K562 (cell line): Measurements from ENCODE around the gene MALSU1. TPM values are rescaled to one million over a fixed set of nuclear protein-coding genes. Genes with fewer than 3 reads are reported as not detected.

Source experiments
- BCL6 ChIP-seq: fragments of 250-450 bp; sonication (Bioruptor Pico); IDR thresholded peaks from 2 replicates; pipeline ENCODE4 v1.4.0; 2020
- BRF1 ChIP-seq: IDR thresholded peaks from 3 replicates; pipeline ENCODE4 v1.6.1; 2011; ENCODE audit warnings: borderline replicate concordance, mild to moderate bottlenecking; ENCODE audit not compliant: insufficient read length; ENCODE audit errors: extremely low read depth
- CCAR2 ChIP-seq: fragments of 200-400 bp; formaldehyde crosslinking; IDR thresholded peaks from 2 replicates; pipeline ENCODE4 v1.6.1; 2017; ENCODE audit warnings: mild to moderate bottlenecking, low read depth, low read length
- CHD4 ChIP-seq: fragments of 200-600 bp; sonication (generic); IDR thresholded peaks from 3 replicates; pipeline ENCODE4 v1.6.1; 2012; ENCODE audit warnings: low read depth, mild to moderate bottlenecking, mixed read lengths, low read length, inconsistent platforms; ENCODE audit not compliant: insufficient read depth, insufficient replicate concordance, poor library complexity, severe bottlenecking
- ELF4 ChIP-seq: fragments of 450-650 bp; formaldehyde crosslinking; IDR thresholded peaks from 2 replicates; pipeline ENCODE4 v1.4.0; 2022; ENCODE audit warnings: missing genetic modification characterization
- EP400 ChIP-seq: fragments of 450-650 bp; IDR thresholded peaks from 2 replicates; pipeline ENCODE4 v1.6.1; 2017; ENCODE audit warnings: antibody characterized with exemption, mild to moderate bottlenecking, moderate library complexity
- HDGF ChIP-seq: fragments of 450-650 bp; IDR thresholded peaks from 2 replicates; pipeline ENCODE4 v1.6.1; 2016
- HEY1 ChIP-seq: fragments of 250-450 bp; sonication (Bioruptor Pico); IDR thresholded peaks from 2 replicates; pipeline ENCODE4 v1.5.0; 2020; ENCODE audit warnings: mild to moderate bottlenecking, moderate library complexity, borderline replicate concordance
- KAT8 ChIP-seq: fragments of 450-650 bp; IDR thresholded peaks from 2 replicates; pipeline ENCODE4 v1.6.1; 2016; ENCODE audit warnings: low read depth, mild to moderate bottlenecking
- MTF1 ChIP-seq: fragments of 250-450 bp; sonication (Bioruptor Pico); IDR thresholded peaks from 2 replicates; pipeline ENCODE4 v1.9.0; 2021; ENCODE audit warnings: moderate library complexity, mild to moderate bottlenecking, inconsistent platforms, borderline replicate concordance
- OTX1 ChIP-seq: fragments of 450-650 bp; formaldehyde crosslinking; IDR thresholded peaks from 2 replicates; pipeline ENCODE4 v1.4.0; 2022; ENCODE audit warnings: mild to moderate bottlenecking
- PTTG1 ChIP-seq: fragments of 450-650 bp; IDR thresholded peaks from 2 replicates; pipeline ENCODE4 v1.6.1; 2016; ENCODE audit warnings: low read depth, mild to moderate bottlenecking, missing genetic modification characterization, missing compliant biosample characterization
- SRSF7 ChIP-seq: fragments of 200-400 bp; formaldehyde crosslinking; optimal IDR thresholded peaks from 2 replicates; pipeline ENCODE3; 2017; ENCODE audit warnings: mild to moderate bottlenecking, low read depth, low read length
- TAF1 ChIP-seq: IDR thresholded peaks from 2 replicates; pipeline ENCODE4 v1.6.1; 2011; ENCODE audit warnings: mild to moderate bottlenecking, low read length, moderate library complexity; ENCODE audit not compliant: insufficient read depth, control insufficient read depth, severe bottlenecking; ENCODE audit errors: extremely low read depth
- TEAD1 ChIP-seq, 2 experiments: fragments of 450-650 bp in 1 of 2; sonication (generic) in 1 of 2; formaldehyde crosslinking; IDR thresholded peaks; 2 replicates each; pipeline versions ENCODE4 v1.4.0 to v1.8.0; 2020 to 2022; ENCODE audit warnings: mild to moderate bottlenecking in 2 of 2, missing genetic modification reagents in 1 of 2
- ZNF584 ChIP-seq: fragments of 200-800 bp; sonication (Bioruptor generic); IDR thresholded peaks from 2 replicates; pipeline ENCODE4 v1.6.1; 2016; ENCODE audit warnings: low read depth, mild to moderate bottlenecking, missing genetic modification characterization, missing compliant biosample characterization
- polyA plus RNA-seq, 8 experiments: library from polyadenylated mRNA; depleted of rRNA in 4 of 8; stranded (reverse) in 5 of 8; unstranded in 3 of 8; fragments of >200 nt; fragmentation: Nextera tagmentation in 2 of 8; fragmentation: Illumina TruSeq in 1 of 8; extraction: Ambion mirVana in 2 of 8; extraction: Trizol in 1 of 8; gene quantifications; 2 replicates each; pipeline versions ENCODE4 v1.2.1 to v1.2.3, GENCODE V29; 2011 to 2014; ENCODE audit warnings: inconsistent platforms in 1 of 8, missing spikeins in 1 of 8
- total RNA-seq, 7 experiments: library from RNA; depleted of rRNA in 6 of 7; stranded (reverse); fragments of >200 nt in 6 of 7; fragmentation: Illumina TruSeq in 2 of 7; extraction: Trizol in 2 of 7; gene quantifications; 2 replicates each; pipeline versions ENCODE4 v1.2.1 to v1.2.3, GENCODE V29; 2011 to 2021; ENCODE audit warnings: low replicate concordance in 1 of 7
- TF ChIP-seq, protein P1 (sequence below): sonication (generic); formaldehyde crosslinking; IDR thresholded peaks from 2 replicates; pipeline ENCODE4 v1.8.1; 2023; ENCODE audit warnings: missing genetic modification reagents, mild to moderate bottlenecking, borderline replicate concordance
- TF ChIP-seq, protein P2 (sequence below), 2 experiments: fragments of 450-650 bp; conservative IDR thresholded peaks; 2 replicates each; pipeline ENCODE4 v1.6.1; 2017; ENCODE audit warnings: mild to moderate bottlenecking in 2 of 2, moderate library complexity in 2 of 2
- TF ChIP-seq, protein P3 (sequence below): sonication (generic); formaldehyde crosslinking; IDR thresholded peaks from 2 replicates; pipeline ENCODE4 v1.9.0; 2022; ENCODE audit warnings: mild to moderate bottlenecking, missing genetic modification reagents
- TF ChIP-seq, protein P4 (sequence below): fragments of 450-650 bp; formaldehyde crosslinking; conservative IDR thresholded peaks from 2 replicates; pipeline ENCODE4 v1.4.0; 2022; ENCODE audit warnings: mild to moderate bottlenecking, missing genetic modification characterization

The MALSU1 gene
- total and polyA plus RNA-seq, 9 of the 15 experiments (the other 6 are each of a cell fraction or from before 2014, with no cell fraction given), result 12.3 to 308 (median 81.2) TPM

DNA sequence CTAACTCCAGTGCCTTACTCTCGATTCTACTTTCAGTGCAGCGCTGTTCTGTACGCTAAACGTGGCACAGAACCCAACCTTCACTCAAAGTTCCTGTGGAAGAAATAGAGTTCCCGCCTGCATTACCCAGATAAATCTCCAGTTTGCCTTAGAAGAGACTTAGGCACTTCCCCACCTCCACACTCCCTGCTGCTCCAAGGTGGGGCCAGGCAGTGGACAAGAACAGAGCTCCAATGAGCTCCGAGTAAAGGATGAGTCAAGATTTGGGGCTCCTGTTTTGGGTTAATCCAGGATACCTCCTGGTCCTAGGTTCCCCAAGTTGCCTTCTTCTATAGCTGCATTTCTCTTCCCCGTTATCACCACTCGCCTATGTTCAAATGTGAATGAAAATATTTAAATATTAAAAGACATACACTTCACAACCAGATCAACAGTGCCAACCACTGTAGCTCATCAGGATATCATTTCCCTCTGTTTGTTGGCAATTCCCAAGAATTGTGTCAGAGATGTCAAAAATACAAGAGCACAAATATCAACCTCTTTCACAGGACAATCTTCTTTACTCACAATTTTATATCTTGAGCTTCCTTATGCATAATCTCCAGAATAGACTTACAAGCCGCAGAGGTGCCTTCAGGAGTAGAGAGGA is 48.0 kb downstream of the MALSU1 start (continued):
- no peak for TF ChIP-seq HEY1 (CRISPR knock-in tag)
- TF ChIP-seq ELF4 (CRISPR knock-in tag), result no peak
- no peak for TF ChIP-seq HDGF
- no peak for TF ChIP-seq MTF1 (CRISPR knock-in tag)
- TF ChIP-seq, protein P1, sequence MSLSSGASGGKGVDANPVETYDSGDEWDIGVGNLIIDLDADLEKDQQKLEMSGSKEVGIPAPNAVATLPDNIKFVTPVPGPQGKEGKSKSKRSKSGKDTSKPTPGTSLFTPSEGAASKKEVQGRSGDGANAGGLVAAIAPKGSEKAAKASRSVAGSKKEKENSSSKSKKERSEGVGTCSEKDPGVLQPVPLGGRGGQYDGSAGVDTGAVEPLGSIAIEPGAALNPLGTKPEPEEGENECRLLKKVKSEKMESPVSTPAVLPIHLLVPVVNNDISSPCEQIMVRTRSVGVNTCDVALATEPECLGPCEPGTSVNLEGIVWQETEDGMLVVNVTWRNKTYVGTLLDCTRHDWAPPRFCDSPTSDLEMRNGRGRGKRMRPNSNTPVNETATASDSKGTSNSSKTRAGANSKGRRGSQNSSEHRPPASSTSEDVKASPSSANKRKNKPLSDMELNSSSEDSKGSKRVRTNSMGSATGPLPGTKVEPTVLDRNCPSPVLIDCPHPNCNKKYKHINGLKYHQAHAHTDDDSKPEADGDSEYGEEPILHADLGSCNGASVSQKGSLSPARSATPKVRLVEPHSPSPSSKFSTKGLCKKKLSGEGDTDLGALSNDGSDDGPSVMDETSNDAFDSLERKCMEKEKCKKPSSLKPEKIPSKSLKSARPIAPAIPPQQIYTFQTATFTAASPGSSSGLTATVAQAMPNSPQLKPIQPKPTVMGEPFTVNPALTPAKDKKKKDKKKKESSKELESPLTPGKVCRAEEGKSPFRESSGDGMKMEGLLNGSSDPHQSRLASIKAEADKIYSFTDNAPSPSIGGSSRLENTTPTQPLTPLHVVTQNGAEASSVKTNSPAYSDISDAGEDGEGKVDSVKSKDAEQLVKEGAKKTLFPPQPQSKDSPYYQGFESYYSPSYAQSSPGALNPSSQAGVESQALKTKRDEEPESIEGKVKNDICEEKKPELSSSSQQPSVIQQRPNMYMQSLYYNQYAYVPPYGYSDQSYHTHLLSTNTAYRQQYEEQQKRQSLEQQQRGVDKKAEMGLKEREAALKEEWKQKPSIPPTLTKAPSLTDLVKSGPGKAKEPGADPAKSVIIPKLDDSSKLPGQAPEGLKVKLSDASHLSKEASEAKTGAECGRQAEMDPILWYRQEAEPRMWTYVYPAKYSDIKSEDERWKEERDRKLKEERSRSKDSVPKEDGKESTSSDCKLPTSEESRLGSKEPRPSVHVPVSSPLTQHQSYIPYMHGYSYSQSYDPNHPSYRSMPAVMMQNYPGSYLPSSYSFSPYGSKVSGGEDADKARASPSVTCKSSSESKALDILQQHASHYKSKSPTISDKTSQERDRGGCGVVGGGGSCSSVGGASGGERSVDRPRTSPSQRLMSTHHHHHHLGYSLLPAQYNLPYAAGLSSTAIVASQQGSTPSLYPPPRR (CRISPR knock-in tag), result no peak
- TF ChIP-seq TAF1, result no peak
- TF ChIP-seq SRSF7, result no peak
- TF ChIP-seq, protein P2, sequence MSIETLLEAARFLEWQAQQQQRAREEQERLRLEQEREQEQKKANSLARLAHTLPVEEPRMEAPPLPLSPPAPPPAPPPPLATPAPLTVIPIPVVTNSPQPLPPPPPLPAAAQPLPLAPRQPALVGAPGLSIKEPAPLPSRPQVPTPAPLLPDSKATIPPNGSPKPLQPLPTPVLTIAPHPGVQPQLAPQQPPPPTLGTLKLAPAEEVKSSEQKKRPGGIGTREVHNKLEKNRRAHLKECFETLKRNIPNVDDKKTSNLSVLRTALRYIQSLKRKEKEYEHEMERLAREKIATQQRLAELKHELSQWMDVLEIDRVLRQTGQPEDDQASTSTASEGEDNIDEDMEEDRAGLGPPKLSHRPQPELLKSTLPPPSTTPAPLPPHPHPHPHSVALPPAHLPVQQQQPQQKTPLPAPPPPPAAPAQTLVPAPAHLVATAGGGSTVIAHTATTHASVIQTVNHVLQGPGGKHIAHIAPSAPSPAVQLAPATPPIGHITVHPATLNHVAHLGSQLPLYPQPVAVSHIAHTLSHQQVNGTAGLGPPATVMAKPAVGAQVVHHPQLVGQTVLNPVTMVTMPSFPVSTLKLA (conservative IDR thresholded peaks at IDR 0.05), result no peak
- no peak for TF ChIP-seq OTX1
- no peak for TF ChIP-seq BCL6 (CRISPR knock-in tag)
- TF ChIP-seq PTTG1 (tag), result no peak
- TF ChIP-seq, protein P3, sequence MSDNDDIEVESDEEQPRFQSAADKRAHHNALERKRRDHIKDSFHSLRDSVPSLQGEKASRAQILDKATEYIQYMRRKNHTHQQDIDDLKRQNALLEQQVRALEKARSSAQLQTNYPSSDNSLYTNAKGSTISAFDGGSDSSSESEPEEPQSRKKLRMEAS (CRISPR knock-in tag), result no peak
- TF ChIP-seq ZNF584 (CRISPR knock-in tag), result 0 out of 2 replicates have a peak, but pooled peaks have one; percentile 45
- no peak for TF ChIP-seq CHD4
- TF ChIP-seq CCAR2, result no peak
- TF ChIP-seq EP400, result 0 out of 2 replicates have a peak, but pooled peaks have one; percentile 18
- TF ChIP-seq KAT8, result no peak
- TF ChIP-seq, protein P4, sequence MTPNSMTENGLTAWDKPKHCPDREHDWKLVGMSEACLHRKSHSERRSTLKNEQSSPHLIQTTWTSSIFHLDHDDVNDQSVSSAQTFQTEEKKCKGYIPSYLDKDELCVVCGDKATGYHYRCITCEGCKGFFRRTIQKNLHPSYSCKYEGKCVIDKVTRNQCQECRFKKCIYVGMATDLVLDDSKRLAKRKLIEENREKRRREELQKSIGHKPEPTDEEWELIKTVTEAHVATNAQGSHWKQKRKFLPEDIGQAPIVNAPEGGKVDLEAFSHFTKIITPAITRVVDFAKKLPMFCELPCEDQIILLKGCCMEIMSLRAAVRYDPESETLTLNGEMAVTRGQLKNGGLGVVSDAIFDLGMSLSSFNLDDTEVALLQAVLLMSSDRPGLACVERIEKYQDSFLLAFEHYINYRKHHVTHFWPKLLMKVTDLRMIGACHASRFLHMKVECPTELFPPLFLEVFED (CRISPR knock-in tag), result no peak
- no peak for TF ChIP-seq BRF1
- TF ChIP-seq TEAD1 (CRISPR knock-in tag; IDR thresholded peaks at IDR 0.05), result no peak
